GM18873 (cell line): ENCODE data around the gene PHLDB3.

Experiments used
- ATAC-seq: cut with Tn5 transposase; IDR thresholded peaks from one replicate; pipeline ENCODE4 v1.9.1; 2021; ENCODE audit warnings: mild to moderate bottlenecking, moderate library complexity, moderate number of reproducible peaks; ENCODE audit not compliant: unreplicated experiment, low FRiP score

Gene PHLDB3

DNA sequence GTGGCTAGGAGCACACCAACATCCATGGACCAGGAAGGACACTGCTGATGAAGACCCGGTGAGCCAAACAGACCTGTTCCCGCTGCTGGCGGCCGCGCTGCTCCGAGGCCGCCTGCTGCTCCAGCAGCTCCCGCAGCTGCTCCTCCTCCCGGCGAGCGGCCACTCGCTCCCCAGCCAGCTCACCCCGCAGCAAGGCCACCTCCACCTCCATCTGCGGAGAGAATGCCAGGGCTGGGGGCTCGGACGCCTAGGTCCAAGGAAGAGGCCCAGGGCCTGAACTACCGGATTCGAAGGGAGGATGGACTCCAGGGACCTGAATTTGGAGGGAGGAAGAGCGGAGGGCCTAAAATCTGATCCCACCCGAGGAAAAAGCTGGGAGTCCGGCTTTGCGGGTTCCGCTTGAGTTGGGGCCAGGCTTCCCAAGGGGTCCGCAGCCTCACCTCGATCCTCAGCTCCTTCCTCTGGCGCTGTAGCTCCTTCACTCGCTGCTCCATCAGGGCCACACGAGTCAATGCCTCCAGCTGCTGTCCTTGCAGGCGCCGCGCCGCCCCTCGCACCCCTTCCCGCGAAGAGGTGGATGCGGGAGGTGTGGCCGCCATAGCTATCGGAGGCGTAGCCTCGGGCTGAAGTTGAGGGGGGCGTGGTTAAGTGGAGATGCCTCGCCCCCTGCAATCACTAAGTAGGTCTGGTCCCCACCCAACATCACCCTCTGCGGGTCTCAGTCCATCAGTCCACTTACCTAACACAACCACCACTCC lies 2.7 kb downstream of the PHLDB3 start:
- no peak for ATAC-seq

DNA sequence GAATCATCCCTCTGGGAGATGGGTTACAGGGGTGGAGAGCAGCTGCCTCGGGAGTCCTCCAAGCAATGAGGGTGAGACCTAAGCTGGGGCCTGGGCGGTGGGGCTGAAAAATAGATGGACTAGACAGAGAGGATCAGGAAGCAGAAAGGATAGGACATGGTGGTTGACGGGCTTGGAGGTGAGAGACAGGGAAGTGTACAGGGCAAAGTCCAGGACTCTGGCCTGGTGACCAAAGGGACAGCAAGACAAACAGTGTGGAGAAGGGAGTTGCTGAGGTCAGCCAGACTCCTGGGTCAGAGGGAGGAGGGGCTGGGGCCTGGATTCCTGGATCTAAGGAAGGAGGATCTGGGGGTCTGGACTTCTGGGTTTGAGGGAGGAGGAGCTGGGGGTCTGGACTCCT lies 5.5 kb downstream of the PHLDB3 start:
- ATAC-seq, result no peak

DNA sequence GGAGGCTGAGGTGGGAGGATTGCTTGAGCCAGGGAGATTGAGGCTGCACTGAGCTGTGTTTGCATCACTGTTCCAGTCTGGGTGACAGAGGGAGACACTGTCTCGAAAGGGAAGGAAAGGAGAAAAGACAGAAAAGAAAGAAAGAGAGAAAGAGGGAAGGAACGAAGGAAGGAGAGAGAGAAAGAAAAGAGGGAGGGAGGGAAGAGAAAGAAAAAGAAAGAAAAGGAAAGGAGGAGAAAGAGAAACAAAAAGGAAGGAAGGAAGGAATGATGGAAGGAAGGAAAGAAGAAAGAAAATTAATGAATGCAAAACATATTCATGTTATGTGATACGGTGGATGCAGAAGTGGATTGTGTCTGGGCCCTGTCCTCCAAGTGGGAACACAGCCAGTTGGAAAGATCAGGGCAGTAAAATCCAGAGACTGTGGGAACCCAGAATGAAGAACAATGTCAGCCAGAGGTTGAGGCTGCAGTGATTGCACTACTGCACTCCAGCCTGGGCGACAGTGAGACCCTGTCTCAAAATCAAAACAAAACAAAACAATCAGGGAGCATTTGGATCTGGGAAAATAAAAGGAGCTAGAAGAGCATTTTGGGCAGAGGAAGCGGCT lies 6.2 kb downstream of the PHLDB3 start:
- no peak for ATAC-seq

DNA sequence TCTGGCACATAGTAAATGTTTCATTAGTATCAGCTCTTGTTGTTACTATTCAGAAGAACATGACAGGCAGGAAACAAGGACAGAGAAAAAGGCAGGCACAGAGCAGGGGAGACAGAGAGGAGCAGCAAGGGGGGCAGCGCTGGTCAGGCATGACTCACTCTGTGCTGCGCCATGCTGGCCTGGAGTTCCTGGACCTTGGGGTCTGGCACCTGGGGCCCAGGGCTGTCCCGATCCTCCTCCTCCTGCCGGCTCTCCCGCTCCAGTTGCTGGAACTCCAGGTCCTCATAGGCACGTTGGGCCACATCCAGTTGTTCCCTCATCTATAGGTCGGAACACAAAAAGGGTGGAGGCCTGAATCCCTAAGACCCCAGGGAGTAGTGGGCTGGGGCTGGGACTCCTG lies 7.6 kb downstream of the PHLDB3 start:
- no peak for ATAC-seq

DNA sequence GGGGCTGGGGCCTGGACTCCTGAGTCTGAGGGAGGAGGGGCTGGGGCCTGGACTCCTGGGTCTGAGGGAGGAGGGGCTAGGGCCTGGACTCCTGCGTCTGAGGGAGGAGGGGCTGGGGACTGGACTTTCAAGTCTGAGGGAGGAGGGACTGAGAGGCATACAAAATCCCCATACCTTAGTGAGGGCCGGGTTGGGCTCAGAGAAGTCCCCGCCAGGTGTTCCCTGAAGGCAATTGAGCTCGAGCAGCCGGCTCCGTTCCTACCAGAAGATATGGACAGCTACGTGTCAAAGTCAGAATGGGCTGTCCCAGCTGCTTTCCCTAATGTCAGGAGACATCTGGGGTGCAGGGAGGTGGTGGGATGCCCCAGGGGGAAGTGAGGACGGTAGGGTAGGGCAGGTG lies 9.5 kb downstream of the PHLDB3 start:
- no peak for ATAC-seq

DNA sequence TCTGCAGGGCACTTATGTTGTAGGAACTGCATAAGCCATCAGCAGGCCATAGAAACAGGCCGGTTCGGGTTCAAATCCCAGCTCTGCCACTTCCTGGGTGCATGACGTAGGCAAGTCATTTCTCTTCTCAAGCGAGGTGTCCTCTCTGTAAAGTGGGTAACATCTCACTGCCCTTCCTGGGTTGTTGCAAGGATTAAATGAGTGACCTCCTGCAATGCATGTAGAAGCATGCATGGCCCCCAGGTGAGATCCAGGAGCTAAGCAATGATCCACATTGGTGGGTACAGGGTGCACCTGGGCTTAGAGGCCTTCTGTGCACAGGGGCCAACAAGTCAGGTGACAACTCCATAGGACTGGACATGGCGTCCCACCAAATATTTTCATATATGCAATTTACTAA lies 13.8 kb downstream of the PHLDB3 start:
- no peak for ATAC-seq

DNA sequence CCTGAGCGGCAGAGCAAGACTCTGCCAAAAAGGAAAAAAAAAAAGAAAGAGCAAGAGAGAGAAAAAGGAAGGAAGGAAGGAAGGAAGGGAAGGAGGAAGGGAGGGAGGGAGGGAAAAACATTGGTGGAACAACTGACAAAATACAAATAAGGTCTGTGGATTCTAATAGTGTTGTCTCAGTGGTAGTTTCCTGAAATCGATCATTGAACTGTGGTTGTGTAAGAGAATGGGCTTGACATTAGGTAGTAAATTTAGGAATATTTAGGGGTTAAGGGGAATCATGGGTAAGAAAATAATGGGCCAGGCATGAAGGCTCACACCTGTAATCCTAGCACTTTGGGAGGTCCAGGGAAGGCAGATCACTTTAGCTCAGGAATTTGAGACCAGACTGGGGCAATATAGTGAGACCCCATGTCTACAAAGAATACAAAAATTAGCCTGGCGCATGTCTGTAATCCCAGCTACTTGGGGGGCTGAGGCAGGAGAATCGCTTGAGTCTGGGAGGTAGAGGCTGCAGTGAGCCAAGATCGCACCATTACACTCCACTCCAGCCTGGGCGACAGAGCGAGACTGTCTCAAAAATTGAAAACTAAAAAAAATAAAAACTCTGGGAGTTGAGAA lies 14.5 kb downstream of the PHLDB3 start:
- no peak for ATAC-seq

DNA sequence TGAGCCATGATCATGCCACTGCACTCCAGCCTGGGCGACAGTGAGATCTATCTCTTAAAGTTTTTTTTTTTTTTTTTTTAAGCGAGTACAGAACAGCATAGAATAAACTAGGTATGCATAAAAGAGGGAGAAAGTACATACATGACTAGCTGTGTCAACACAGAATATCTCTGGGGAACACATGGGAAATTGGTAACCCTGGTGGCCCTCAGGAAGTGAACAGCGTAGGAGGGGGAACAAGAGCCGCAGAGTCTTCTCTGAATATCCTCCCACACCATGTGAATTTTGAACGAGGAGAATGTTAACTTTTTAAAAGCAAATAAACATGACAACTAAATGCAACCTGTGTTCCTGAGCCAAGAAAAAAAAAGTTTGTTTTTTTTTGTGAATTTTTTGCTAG lies 15.2 kb downstream of the PHLDB3 start:
- ATAC-seq, result no peak

DNA sequence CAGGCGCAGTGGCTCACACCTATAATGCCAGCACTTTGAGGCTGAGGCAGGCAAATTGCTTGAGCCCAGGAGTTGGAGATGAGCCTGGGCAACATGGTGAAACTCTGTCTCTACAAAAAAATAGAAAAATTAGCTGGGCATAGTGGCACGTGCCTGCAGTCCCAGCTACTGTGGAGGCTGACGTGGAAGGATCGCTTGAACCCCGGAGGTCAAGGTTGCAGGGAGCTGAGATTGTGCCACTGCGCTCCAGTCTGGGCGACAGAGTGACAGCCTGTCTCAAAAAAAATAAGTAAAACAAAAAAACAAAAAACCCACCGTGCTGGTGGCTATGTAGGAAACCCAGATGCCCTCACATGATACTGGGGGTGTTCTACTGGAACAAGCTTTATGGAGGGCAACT lies 16.4 kb downstream of the PHLDB3 start:
- no peak for ATAC-seq

DNA sequence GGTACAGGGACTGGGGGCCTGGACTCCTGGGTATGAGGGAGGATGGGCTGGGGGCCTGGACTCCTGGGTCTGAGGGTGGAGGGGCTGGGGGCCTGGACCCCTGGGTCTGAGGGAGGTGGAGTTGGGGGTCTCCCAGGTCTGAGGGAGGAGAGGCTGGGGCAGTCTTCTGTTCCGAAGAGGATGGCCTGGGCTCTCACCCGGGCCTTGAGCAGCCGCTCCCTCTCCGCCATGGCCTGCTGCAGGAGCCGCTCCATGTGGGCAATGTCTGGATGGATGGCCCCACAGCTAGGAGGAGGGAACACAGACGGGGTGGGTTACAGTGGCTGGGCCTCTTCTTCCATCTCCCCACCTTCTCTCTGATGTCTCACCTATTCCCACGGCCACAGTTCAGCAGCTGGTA lies 18.1 kb downstream of the PHLDB3 start:
- no peak for ATAC-seq

DNA sequence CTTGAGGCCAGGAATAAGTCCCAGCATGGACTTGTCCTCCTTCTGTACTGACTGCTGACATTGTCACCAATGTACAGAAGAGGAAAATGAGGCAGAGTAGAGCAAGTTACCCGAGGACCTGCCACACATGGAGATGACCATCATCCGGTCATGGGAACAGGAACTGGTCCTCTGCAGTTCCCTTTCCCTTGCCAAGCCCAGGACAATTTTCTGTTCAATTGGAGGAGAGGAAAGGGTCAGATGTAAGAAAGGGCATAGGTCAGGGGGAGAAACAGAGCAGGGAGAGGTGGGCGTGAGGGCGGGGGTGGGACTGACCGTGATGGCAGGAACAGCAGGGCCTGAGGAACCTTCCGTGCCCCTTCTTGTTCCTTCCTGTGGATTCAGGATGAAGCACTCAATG lies 18.6 kb downstream of the PHLDB3 start:
- ATAC-seq, result no peak

DNA sequence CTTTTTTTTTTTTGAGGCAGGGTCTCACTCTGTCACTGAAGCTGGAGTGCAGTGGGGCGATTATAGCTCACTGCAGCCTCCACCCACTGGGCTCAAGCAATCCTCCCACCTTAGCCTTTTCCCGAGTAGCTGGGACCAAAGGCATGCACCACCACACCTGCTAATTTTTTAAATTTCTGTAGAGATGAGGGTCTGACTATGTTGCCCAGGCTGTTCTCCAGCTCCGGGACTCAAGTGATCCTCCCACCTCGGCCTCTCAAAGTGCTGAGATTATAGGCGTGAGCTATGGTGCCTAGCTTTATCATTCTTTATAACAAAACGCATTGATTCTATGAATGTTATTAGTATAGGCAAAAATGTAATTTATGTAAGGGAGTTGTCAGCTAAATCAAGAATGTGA lies 21.3 kb downstream of the PHLDB3 start:
- no peak for ATAC-seq

DNA sequence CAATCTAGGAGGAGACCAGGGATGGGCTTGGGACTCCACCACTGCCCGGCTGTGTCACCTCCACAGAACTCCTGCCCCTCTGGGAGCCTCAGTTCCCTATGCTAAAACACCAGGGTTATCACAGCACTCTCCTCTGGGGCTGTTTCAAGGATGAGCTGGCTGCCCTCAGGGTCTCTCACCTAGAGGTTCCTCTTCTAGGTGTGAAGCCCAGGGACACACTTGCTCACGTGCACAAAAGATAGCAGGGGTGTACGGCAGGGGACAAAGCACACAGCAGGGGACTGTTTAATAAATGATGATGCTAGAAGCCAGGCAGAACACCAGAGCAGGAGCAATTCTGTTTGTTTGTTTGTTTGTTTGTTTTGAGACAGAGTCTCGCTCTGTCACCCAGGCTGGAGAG lies 22.4 kb downstream of the PHLDB3 start:
- no peak for ATAC-seq

DNA sequence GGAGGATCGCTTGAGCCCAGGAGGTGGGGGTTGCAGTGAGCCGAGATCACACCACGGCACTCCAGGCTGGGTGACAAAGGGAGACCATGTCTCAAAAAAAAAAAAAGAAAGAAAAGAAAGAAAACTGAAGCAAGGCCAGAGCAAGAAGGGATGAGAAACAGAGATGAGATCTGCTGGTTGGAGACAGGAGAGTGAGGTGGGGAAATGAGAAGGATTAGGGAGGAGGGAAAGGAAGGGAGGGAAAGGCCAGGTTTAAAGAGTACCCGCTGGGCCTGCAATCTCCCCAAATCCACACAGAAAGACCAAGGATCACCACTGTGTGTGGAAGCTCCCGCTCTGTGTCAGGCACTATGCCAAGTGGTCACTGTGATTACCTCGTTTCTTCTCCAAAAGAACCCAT lies 22.8 kb downstream of the PHLDB3 start:
- ATAC-seq, result no peak

DNA sequence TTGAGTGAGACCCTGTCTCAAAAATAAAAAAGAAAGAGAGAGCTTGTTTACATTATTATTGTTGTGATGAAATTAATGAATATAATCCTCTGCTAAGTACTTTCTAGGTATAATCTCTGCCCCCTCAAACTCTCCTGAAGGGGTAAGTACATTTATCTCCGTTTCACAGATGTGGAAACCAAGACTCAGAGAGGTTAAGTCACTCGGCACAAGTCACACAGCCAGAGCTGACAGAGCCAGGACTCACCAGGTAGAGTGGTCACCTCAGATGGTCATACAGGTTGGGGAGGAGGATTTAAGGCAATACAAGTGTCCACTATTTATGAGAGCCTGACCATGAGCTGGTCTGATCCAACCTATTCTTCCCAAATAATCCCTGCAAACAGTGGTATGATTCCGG lies 24.0 kb downstream of the PHLDB3 start:
- ATAC-seq, result no peak

DNA sequence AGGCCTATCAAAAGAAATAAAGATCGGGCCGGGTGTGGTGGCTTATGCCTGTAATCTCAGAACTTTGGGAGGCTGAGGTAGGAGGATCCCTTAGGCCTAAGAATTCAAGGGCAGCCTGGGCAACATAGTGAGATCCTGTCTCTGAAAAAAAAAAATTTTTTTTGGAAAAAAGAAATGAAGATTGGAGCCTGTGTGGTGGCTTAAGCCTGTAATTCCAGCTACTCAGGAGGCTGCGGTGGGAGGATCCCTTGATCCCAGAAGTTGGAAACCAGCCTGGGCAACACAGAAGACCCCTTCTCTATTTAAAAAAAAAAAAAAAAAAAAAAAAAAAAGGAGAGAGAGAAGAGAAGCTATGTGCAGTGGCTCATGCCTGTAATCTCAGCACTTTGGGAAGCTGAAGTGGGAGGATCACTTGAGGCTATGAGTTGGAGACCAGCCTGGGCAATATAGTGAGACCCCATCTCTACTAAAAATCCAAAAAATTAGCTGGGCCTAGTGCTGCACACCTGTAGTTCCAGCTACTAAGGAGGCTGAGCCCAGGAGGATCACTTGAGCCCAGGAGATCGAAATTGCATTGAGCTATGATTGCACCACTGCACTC lies 24.5 kb downstream of the PHLDB3 start:
- no peak for ATAC-seq

DNA sequence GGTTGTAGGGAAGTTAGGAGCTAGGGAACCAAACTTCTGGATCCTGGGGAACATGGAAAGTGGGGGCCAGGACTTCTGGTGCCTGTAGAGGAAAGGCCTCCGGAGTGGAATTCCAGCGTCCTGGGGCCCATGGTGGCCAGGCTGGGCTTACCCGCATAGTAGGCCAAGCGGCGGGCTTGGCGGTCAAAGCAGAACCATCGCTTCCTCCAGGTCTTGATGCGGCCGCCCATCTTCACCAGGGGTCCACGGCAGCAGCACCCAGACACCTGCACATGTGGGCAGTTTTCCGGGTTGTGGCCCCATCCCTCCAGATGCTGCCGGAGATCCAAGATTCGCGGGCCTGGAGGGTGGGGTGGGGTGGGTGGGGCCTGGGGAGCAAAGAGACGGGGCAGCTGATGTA lies 25.3 kb downstream of the PHLDB3 start:
- ATAC-seq, result no peak

DNA sequence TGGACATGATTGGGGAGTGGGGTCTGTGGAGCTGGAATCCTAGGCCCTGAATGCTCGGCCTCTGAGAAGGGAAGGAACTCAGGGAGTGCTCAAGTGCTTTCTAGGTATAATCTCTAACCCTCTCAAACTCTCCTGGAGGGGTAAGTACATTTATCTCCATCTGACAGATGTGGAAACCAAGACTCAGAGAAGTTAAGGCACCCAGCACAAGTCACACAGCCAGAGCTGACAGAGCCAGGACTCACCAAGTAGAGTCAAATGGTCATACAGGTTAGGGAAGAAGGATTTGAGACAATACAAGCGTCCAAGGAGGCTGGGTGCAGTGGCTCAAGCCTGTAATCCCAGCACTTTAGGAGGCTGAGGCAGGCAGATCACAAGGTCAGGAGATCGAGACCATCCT lies 26.2 kb downstream of the PHLDB3 start:
- no peak for ATAC-seq

DNA sequence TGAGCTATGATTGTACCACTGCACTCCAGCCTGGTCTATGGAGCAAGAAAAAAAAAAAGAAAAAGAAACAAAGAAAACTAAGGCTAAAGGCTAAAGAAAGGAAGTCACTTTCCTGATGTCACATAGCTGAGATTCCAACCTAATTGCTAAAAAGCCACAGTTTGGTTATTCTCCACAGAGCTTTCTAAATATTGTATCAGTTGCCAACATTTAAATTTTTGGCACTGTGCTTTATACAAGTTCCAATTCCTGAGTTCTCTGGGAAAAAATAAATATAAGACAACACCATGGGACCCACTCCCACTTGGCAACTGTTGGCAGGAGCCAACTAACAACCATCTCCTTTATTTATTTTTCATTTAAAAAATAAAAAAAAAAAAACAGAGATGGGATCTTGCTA lies 27.9 kb downstream of the PHLDB3 start:
- no peak for ATAC-seq

DNA sequence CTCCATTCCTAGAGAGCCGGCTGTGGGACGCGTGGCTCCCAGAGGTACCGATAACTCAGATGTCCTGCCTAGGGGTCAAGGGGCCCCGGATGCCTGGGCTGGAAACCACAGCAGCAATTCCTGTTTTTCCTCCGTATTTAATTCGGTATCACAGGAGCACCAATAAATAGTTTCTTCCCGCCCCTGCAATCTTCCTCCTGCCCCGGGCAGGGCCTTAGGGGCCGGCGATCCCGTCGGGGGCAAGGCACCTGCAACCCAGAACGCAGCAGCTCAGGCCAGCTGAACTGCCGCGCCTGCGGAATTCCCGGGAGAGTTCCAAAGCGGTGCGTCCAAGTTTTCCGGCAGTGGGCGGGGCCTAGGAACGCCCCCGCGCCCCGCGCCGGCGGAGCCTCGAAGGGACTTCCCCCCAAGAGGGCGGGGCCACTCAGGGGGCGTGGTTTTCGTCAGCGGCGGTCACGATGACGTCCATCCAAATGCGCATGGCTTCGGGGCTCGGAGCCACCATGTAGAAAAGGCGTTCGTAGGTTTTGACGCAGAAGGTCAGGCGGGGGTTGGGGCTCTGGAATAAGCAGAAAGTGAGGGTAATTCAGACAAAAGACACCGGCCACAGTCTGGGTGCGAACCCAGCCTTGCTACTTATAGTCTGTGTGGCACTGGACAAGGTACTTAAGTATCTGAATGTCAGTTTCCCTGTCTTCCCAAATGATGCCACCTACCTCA lies 29.4 kb downstream of the PHLDB3 start:
- ATAC-seq, result no peak

DNA sequence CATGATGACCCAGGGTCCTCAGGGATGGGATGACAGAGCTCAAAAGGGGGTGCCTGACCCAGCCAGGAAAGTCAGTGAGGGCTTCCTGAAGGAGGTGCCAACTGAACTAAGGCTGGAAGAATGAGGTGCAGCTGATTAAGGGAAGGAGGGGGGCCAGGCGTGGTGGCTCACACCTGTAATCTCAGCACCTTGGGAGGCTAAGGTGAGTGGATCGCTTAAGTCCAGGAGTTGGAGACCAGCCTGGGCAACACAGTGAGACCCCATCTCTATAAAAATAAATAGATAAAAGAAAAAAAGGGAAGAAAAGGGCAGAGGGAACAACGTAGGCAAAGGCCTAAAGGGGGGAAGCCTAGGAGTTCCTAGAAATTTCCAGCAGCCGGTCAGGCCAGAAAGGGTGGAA lies 30.1 kb downstream of the PHLDB3 start:
- ATAC-seq, result no peak
